Suprapubic skin (tissue), 4 donors: ENCODE data around the gene TUBA4B. TPM values are rescaled to one million over a fixed set of nuclear protein-coding genes. Genes with fewer than 3 reads are reported as not detected.

Source experiments
- DNase-seq, 2 donors: peaks; one replicate each; pipeline ENCODE4 v3.0.0-alpha.2; 2019; ENCODE audit warnings: low spot score in 2 of 2
- H3K27ac ChIP-seq: fragments of 200-600 bp; sonication (generic); one replicate; pipeline ENCODE4 v1.5.1; 2019
- H3K27me3 ChIP-seq: fragments of 200-600 bp; sonication (generic); one replicate; pipeline ENCODE4 v1.5.1; 2019
- H3K36me3 ChIP-seq: fragments of 200-600 bp; sonication (generic); one replicate; pipeline ENCODE4 v1.5.1; 2019
- H3K4me1 ChIP-seq: fragments of 200-600 bp; sonication (generic); one replicate; pipeline ENCODE4 v1.5.1; 2019
- H3K4me3 ChIP-seq: fragments of 200-600 bp; sonication (generic); one replicate; pipeline ENCODE4 v1.5.1; 2019; ENCODE audit warnings: mild to moderate bottlenecking
- H3K9me3 ChIP-seq: fragments of 200-600 bp; sonication (generic); one replicate; pipeline ENCODE4 v1.5.1; 2019
- CTCF ChIP-seq, 2 donors: fragments of 200-600 bp in 1 of 2; fragments of 450-650 bp in 1 of 2; sonication (generic) in 1 of 2; IDR thresholded peaks; one replicate each; pipeline ENCODE4 v1.5.1; 2016 to 2019; ENCODE audit warnings: antibody characterized with exemption in 2 of 2, mild to moderate bottlenecking in 1 of 2, moderate library complexity in 1 of 2
- EP300 ChIP-seq: sonication (generic); formaldehyde crosslinking; IDR thresholded peaks from one replicate; pipeline ENCODE4 v1.6.1; 2017; ENCODE audit warnings: antibody characterized with exemption
- POLR2A ChIP-seq, 2 donors: fragments of 450-650 bp; IDR thresholded peaks; one replicate each; pipeline ENCODE4 v1.6.1; 2017; ENCODE audit warnings: antibody characterized with exemption in 2 of 2, mild to moderate bottlenecking in 2 of 2, moderate library complexity in 2 of 2
- POLR2AphosphoS5 ChIP-seq, 3 donors: sonication (generic); formaldehyde crosslinking; IDR thresholded peaks; one replicate each; pipeline ENCODE4 v1.6.1; 2017; ENCODE audit warnings: antibody characterized with exemption in 3 of 3
- WGBS: methylation state at CpG from one replicate; pipeline ENCODE4 v1.1.5; 2018; 5-methylcytosine and 5-hydroxymethylcytosine counted together
- total RNA-seq, 4 donors: library from RNA; depleted of rRNA; stranded (reverse); fragments of >200 nt; gene quantifications; one replicate each; pipeline ENCODE4 v1.1.0, GENCODE V29; 2016

The TUBA4B gene
- total RNA-seq, 4 donors from 2014 or later, result not detected

DNA sequence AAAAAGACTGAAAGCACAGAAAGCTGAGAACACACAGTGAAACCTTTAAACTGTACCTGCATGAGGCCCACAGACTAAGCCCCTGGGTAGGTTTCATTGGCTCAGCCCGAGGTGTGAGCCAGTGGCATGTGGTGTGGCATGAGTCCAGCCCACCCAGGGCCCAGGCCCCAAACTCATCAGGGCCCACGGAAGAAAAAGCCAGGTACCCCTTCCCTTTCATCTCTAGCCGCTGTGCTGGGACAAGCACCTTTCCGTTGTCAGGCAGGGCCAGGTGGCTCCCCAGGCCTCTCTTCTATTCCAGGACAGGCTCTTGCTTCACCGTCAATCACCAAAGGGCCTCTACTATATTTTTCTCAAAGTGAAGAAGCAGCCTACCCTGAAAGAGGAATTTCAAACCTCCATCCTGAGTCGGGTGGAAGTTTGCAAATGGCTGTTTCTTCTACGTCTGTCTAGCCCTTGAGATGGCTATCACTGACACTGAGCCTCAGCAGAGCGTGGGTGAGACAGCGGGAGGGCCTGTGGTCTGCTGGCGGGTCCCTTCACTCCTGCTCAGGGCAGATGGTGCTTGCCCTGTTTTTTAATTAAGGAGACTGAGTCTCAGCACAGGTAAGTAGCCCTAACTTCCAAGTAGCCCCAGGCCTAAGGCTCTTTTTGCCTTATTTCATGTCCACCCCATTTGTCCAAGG, 34.7 kb downstream of the TUBA4B start:
- peaks cover 26% of the 10 kb centered on the region for H3K36me3 ChIP-seq
- WGBS, result 80% methylated on average over 9 of the region's 10 CpGs
- peak overlapping the region; percentile 56 for H3K27ac ChIP-seq
- no peaks in the 10 kb centered on the region for H3K27me3 ChIP-seq
- no peak for TF ChIP-seq POLR2A (IDR thresholded peaks at IDR 0.05)
- no peak for TF ChIP-seq CTCF (IDR thresholded peaks at IDR 0.05)
- TF ChIP-seq EP300, result no peak
- TF ChIP-seq POLR2AphosphoS5 (IDR thresholded peaks at IDR 0.05), result no peak
- peak; percentile 43 to 59 for DNase-seq
- H3K4me1 ChIP-seq, result peaks cover 69% of the 10 kb centered on the region
- H3K9me3 ChIP-seq, result no peaks in the 10 kb centered on the region
- no peak overlapping the region for H3K4me3 ChIP-seq

GRCh38 chr2:219289195-219289536, 36.1 kb downstream of the TUBA4B start:
- Histone ChIP-seq H3K36me3 (peaks cover 11% of the 10 kb centered on the region), H3K27me3 (no peaks in the 10 kb centered on the region), H3K9me3 (no peaks in the 10 kb centered on the region), H3K4me1 (peaks cover 61% of the 10 kb centered on the region), H3K27ac (peak overlapping the region; percentile 42), H3K4me3 (no peak overlapping the region)
- 82% methylated on average over 4 of the region's 6 CpGs for WGBS
- TF ChIP-seq POLR2A (IDR thresholded peaks at IDR 0.05), result no peak
- no peak for TF ChIP-seq POLR2AphosphoS5 (IDR thresholded peaks at IDR 0.05)
- TF ChIP-seq EP300, result no peak
- TF ChIP-seq CTCF (IDR thresholded peaks at IDR 0.05), result no peak
- DNase-seq, result no peak

DNA sequence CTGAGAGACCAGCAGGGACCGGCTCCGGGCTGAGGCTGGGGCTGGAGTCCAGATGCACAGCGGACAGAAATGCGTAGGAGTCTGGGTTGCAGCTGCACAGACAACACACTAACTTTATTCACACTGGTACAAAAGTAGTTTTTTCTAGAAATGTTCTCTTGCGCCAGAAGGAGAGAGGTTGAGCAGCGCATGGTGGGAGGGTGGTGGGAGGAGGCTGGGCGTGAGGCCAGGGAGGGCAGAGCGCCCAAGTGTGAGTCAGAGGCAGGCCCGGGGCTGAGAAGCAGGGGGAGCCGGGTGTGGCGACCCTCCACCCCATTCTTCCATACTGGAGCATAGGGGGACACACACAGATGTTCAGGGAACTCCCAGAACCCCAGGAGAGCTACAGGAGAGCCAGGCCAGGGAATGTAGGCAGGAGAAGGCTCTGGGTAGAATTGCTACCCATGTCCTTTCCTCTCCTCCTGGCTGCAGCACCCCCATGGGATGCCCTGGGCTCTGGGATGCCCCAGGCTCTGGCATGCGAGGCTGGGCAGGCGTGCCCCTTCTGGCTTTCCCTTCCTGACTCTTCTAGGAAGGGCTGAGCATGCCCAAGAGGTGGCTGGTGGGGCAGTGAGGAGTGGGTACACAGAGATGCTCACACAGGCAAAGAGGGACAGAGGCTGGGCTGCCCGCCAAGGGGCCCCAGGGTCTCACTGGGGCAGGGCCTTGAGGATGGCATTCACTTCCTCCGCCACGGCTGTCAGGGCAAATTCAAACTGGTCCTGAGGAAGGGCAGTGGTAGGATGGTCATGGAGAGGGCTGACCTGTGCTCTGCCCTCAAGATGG, 36.7 kb downstream of the TUBA4B start:
- 14% methylated on average over 15 of the region's 16 CpGs for WGBS
- Histone ChIP-seq H3K4me1 (peaks cover 61% of the 10 kb centered on the region), H3K36me3 (peaks cover 5% of the 10 kb centered on the region), H3K27ac (peak overlapping the region; percentile 42), H3K27me3 (no peaks in the 10 kb centered on the region), H3K4me3 (no peak overlapping the region), H3K9me3 (no peaks in the 10 kb centered on the region)
- TF ChIP-seq CTCF (IDR thresholded peaks at IDR 0.05) (no peak), POLR2A (IDR thresholded peaks at IDR 0.05) (no peak), EP300 (no peak), POLR2AphosphoS5 (IDR thresholded peaks at IDR 0.05) (no peak)
- DNase-seq, result peak; percentile 81 to 83

GRCh38 chr2:219290381-219291171, 37.5 kb downstream of the TUBA4B start:
- H3K9me3 ChIP-seq, result no peaks in the 10 kb centered on the region
- WGBS, result 88% methylated on average over 16 of the region's 16 CpGs
- no peaks in the 10 kb centered on the region for H3K27me3 ChIP-seq
- peak overlapping the region; percentile 42 for H3K27ac ChIP-seq
- H3K4me1 ChIP-seq, result peaks cover 59% of the 10 kb centered on the region
- H3K4me3 ChIP-seq, result no peak overlapping the region
- TF ChIP-seq CTCF (IDR thresholded peaks at IDR 0.05), result no peak
- TF ChIP-seq POLR2A (IDR thresholded peaks at IDR 0.05), result no peak
- no peaks in the 10 kb centered on the region for H3K36me3 ChIP-seq
- DNase-seq, result peak; percentile 53 to 72

DNA sequence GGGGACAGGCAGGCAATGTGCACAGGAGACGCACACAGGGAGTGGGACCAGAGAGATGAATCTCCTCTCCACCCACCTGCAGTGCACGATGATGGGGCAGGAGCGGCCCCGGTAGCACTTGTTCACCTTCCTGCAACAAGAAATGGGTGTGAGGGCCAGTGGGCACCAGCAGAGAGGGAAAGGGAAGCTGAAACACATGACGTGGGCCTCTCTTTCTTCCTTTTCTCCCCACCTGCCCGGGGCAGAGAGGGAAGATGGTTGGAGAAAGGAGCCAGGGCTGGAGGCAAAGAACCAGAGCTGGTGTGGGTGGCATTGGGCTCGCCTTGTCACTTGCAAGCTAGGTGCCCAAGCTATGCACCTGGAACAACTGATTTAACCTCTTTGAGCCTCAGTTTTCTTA, 38.4 kb downstream of the TUBA4B start:
- Histone ChIP-seq H3K4me1 (peaks cover 50% of the 10 kb centered on the region), H3K27ac (no peak overlapping the region), H3K27me3 (no peaks in the 10 kb centered on the region), H3K9me3 (no peaks in the 10 kb centered on the region), H3K4me3 (no peak overlapping the region), H3K36me3 (no peaks in the 10 kb centered on the region)
- TF ChIP-seq CTCF (IDR thresholded peaks at IDR 0.05) (no peak), POLR2A (IDR thresholded peaks at IDR 0.05) (no peak), POLR2AphosphoS5 (IDR thresholded peaks at IDR 0.05) (no peak), EP300 (no peak)
- DNase-seq, result peak in 1 of 2 donors; percentile 56
- WGBS, result 89% methylated on average over 7 of the region's 7 CpGs
